GM18867 (cell line): ENCODE measurements around the gene SCYL1.
A peak's percentile ranks its signal among the peaks of the same experiment; 100 is the strongest.
"Not testable (repeated sequence)": the region's sequence is repeated elsewhere in the genome, so short reads cannot be mapped to it uniquely, and the experiment has no call there.

ENCODE experiments used
- ATAC-seq: cut with Tn5 transposase; IDR thresholded peaks from one replicate; pipeline ENCODE4 v1.9.1; 2021; ENCODE audit warnings: mild to moderate bottlenecking, moderate library complexity; ENCODE audit not compliant: unreplicated experiment

Gene SCYL1

GRCh38 chr11:65564879-65565559 lies 40.1 kb downstream of the SCYL1 start:
- not testable (repeated sequence) for ATAC-seq

GRCh38 chr11:65565624-65566453 lies 41.0 kb downstream of the SCYL1 start:
- ATAC-seq: no peak

- peak; percentile 4 for ATAC-seq
Measured at GRCh38 chr11:65569164-65569972, 44.5 kb downstream of the SCYL1 start.

GRCh38 chr11:65569973-65570918 lies 45.4 kb downstream of the SCYL1 start, which contains the start of gene ZNRD2:
ZNRD2 (plus strand) TSS chr11:65570477; CDS start chr11:65570492, 15 bp downstream.
- peak; percentile 62 for ATAC-seq

- ATAC-seq: no peak
Measured at GRCh38 chr11:65571420-65571819, 46.5 kb downstream of the SCYL1 start.

GRCh38 chr11:65571940-65572339 lies 47.1 kb downstream of the SCYL1 start:
- no peak for ATAC-seq

- no peak for ATAC-seq
Measured at GRCh38 chr11:65572356-65573051, 47.6 kb downstream of the SCYL1 start, which contains the start of gene FAM89B. FAM89B (plus strand) TSS chr11:65572538; CDS start chr11:65572670, 132 bp downstream.

- no peak for ATAC-seq
Measured at GRCh38 chr11:65573391-65574079, 48.7 kb downstream of the SCYL1 start.

- ATAC-seq: peak; percentile 33
Measured at GRCh38 chr11:65574109-65574810, 49.4 kb downstream of the SCYL1 start.

- no peak for ATAC-seq
Measured at GRCh38 chr11:65574811-65575567, 50.1 kb downstream of the SCYL1 start.

GRCh38 chr11:65575568-65576231 lies 50.8 kb downstream of the SCYL1 start, which contains the start of gene EHBP1L1:
EHBP1L1 (plus strand) TSS chr11:65576053; CDS start chr11:65576303, 250 bp downstream.
- peak; percentile 29 for ATAC-seq

- ATAC-seq: no peak
Measured at GRCh38 chr11:65576232-65576866, 51.5 kb downstream of the SCYL1 start.

GRCh38 chr11:65576867-65577755 lies 52.2 kb downstream of the SCYL1 start:
- no peak for ATAC-seq

- no peak for ATAC-seq
Measured at GRCh38 chr11:65577756-65578109, 52.9 kb downstream of the SCYL1 start.

- ATAC-seq: no peak
Measured at GRCh38 chr11:65578134-65578533, 53.3 kb downstream of the SCYL1 start.
